GM10266 (cell line): ENCODE measurements around the gene SDR42E2.

Experiments
- DNase-seq: peaks from one replicate; pipeline ENCODE4 v3.0.0; 2012; ENCODE audit errors: extremely low spot score
- TF ChIP-seq, protein P1 (sequence below): IDR thresholded peaks from 2 replicates; pipeline ENCODE4 v1.5.1; 2012; ENCODE audit warnings: mild to moderate bottlenecking, low read depth; ENCODE audit not compliant: control insufficient read depth, insufficient read depth; ENCODE audit errors: missing control alignments

SDR42E2 gene

DNA sequence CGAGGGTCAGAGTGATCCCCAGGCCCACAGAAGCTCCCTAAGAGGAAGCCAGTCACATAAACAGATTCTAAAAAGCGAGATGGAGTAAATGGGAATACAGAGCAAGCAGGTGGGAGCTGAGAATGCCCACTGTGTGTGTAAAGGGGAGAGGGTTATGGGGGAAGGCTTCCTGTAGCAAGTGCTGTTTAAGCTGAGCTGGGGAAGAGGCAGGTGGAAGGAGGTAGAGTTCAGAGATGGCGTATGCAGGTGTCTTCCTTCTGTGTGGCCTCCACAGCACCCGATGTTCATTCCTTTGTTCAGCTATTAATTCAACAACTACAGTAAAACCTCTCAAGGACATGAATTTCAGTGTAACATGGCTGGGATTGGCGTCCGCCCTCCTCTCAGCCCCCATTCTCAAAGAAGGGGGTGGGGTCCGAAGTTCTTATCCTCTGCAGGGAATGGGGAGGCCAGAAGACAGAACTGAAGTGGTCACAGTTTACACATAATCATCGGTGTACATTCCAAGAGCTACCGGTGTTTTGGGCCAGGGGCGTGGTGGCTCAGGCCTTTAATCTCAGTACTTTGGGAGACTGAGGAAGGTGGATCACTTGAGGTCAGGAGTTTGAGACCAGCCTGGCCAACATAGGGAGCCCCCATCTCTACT, 45.5 kb downstream of the SDR42E2 start:
- DNase-seq: no peak
- TF ChIP-seq, protein P1, sequence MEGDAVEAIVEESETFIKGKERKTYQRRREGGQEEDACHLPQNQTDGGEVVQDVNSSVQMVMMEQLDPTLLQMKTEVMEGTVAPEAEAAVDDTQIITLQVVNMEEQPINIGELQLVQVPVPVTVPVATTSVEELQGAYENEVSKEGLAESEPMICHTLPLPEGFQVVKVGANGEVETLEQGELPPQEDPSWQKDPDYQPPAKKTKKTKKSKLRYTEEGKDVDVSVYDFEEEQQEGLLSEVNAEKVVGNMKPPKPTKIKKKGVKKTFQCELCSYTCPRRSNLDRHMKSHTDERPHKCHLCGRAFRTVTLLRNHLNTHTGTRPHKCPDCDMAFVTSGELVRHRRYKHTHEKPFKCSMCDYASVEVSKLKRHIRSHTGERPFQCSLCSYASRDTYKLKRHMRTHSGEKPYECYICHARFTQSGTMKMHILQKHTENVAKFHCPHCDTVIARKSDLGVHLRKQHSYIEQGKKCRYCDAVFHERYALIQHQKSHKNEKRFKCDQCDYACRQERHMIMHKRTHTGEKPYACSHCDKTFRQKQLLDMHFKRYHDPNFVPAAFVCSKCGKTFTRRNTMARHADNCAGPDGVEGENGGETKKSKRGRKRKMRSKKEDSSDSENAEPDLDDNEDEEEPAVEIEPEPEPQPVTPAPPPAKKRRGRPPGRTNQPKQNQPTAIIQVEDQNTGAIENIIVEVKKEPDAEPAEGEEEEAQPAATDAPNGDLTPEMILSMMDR: no peak

DNA sequence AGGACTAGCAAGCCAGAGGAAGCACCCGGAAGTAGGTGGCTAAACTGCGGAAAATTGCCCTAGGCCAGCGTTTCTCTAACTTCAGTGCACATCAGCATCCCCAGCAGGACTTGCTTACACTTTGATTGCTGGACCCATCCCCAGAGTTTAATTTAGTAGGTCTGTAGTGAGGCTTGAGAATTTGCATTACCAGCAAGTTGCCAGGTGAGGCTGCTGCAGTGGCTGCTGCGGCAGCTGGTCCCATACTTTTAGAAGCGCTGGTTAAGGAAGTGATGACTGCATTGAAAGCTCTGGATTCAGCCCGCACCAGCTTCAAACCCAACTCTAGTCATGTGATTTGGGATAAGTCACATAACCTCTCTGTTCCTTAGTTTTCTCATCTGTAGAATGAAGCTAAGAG, 48.0 kb downstream of the SDR42E2 start:
- DNase-seq: no peak
- TF ChIP-seq, protein P1: no peak

DNA sequence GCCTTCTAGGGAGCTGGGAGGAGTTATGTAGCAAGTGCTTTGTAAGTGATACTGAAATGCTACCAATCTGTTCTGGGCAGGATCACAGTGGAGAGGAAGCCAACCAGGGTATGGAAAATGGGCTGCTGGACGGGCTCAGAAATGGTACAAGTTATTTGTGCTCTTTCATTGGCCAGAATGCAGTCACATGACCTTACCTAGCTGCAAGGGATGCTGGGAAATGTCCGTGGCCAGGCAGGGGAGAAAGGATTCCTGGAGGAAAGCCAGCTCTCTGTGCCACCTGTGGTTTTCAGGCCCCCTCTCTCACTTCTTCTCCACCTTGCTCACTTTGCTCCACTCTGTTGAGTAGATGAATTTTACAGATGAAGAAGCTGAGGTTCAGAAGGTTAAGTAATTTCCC, 48.5 kb downstream of the SDR42E2 start:
- TF ChIP-seq, protein P1: no peak
- no peak for DNase-seq

DNA sequence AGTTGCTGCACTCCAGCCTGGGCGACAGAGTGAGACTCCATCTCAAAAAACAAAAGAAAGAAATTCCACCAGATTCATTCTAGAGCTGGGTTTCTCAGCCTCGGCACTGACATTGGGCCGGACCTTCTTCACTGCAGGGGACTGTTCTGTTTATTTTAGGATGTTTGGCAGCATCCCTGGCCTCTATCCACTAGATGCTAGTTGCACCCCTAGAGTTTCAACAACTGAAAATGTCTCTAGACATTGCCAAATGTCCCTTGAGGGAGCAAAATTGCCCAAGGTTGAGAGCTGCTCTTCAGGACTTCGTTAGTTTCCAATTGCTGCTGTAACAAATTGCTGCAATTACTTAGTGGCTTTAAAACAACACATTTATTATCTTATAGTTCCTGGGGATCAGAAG, 50.9 kb downstream of the SDR42E2 start:
- no peak for DNase-seq
- TF ChIP-seq, protein P1: no peak

DNA sequence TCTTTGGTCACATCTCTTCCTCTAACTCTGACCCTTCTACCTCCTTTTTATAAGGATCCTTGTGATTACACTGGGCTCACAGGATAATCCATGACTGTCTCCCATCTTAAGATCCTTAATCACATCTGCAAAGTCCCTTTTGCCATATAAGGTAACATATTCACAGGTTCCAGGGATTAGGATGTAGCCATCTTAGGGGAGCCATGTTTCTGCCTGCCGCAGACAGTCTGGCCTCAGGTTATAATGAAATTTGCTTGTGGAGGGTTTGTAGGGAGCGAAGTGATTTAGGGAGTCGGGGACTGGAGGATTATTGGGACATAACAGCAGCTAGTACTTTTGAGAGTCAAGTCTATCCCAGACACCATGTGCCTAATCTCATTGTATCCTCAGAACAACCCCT, 51.5 kb downstream of the SDR42E2 start:
- TF ChIP-seq, protein P1: no peak
- no peak for DNase-seq

DNA sequence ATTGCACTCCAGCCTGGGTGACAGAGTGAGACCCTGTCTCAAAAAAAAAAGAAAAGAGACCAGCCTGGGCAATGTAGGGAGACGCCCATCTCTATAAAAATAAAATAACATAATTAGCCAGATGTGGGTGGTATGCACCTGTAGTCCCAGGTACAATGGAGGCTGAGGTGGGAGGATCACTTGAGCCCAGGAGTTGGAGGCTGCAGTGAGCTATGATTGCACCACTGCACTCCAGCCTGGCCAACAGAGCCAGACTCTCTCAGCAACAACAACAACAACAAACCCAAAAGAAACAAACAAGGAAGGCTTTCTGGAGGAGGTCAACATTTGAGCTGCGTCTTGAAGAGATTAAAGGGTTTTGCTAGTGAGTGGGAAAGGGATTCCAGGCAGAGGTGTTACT, 52.1 kb downstream of the SDR42E2 start:
- TF ChIP-seq, protein P1: no peak

DNA sequence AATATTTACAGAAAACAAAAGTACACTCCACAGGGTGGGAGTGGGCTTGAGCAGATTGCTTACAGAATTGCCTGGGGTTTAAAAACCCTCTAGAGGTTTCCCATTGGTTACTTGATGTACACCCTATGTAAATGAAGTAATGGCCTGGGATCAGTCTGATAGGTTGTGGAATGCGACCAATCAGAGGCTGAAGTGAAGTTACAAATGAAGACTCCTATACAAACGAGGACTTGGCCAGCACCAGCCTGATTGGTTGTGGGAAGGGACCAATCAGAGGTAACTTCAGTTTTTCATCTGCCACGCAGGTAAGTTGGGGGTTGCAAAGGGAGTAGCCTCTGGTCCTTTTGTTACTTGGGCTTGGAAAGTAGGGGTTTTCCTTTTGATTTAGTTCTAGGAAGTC, 52.6 kb downstream of the SDR42E2 start:
- TF ChIP-seq, protein P1: no peak
- no peak for DNase-seq

More for the DNA sequence above, 52.1 kb downstream of the SDR42E2 start:
- no peak for DNase-seq
